GM19035 (cell line): ENCODE data around the gene LMX1A.

Experiments
- ATAC-seq: cut with Tn5 transposase; IDR thresholded peaks from one replicate; pipeline ENCODE4 v1.9.1; 2021; ENCODE audit not compliant: unreplicated experiment

The LMX1A gene

GRCh38 chr1:165225062-165225461 lies 131.5 kb downstream of the LMX1A start:
- ATAC-seq = no peak

- no peak for ATAC-seq
Measured at GRCh38 chr1:165224504-165224903, 132.0 kb downstream of the LMX1A start.

- ATAC-seq = no peak
Measured at GRCh38 chr1:165222580-165222979, 133.9 kb downstream of the LMX1A start.

GRCh38 chr1:165218731-165219130 lies 137.8 kb downstream of the LMX1A start:
- ATAC-seq = no peak

- ATAC-seq = no peak
Measured at GRCh38 chr1:165217958-165218357, 138.6 kb downstream of the LMX1A start.

GRCh38 chr1:165216254-165216653 lies 140.3 kb downstream of the LMX1A start:
- no peak for ATAC-seq

- no peak for ATAC-seq
Measured at GRCh38 chr1:165215676-165216075, 140.8 kb downstream of the LMX1A start.

GRCh38 chr1:165212229-165212628 lies 144.3 kb downstream of the LMX1A start:
- ATAC-seq = no peak

- no peak for ATAC-seq
Measured at GRCh38 chr1:165207853-165208515, 148.5 kb downstream of the LMX1A start.

- no peak for ATAC-seq
Measured at GRCh38 chr1:165205145-165205544, 151.4 kb downstream of the LMX1A start.

- ATAC-seq = no peak
Measured at GRCh38 chr1:165204548-165204947, 152.0 kb downstream of the LMX1A start.

GRCh38 chr1:165191087-165191486 lies 165.4 kb downstream of the LMX1A start:
- ATAC-seq = no peak

- no peak for ATAC-seq
Measured at GRCh38 chr1:165189913-165190312, 166.6 kb downstream of the LMX1A start.

- ATAC-seq = no peak
Measured at GRCh38 chr1:165189011-165189410, 167.5 kb downstream of the LMX1A start.

- no peak for ATAC-seq
Measured at GRCh38 chr1:165187031-165188009, 169.2 kb downstream of the LMX1A start.

- no peak for ATAC-seq
Measured at GRCh38 chr1:165185161-165185889, 171.2 kb downstream of the LMX1A start.

GRCh38 chr1:165182975-165183374 lies 173.5 kb downstream of the LMX1A start:
- ATAC-seq = no peak

GRCh38 chr1:165179306-165179705 lies 177.2 kb downstream of the LMX1A start:
- ATAC-seq = no peak

- no peak for ATAC-seq
Measured at GRCh38 chr1:165174491-165174890, 182.0 kb downstream of the LMX1A start.

- no peak for ATAC-seq
Measured at GRCh38 chr1:165173818-165174217, 182.7 kb downstream of the LMX1A start.

- ATAC-seq = no peak
Measured at GRCh38 chr1:165173409-165173808, 183.1 kb downstream of the LMX1A start.
